HG02973 (cell line): ENCODE data around the gene PLXNC1.
A peak's percentile ranks its signal among the peaks of the same experiment; 100 is the strongest.

Experiments
- ATAC-seq: cut with Tn5 transposase; IDR thresholded peaks from one replicate; pipeline ENCODE4 v1.9.1; 2021; ENCODE audit warnings: moderate library complexity; ENCODE audit not compliant: unreplicated experiment

The PLXNC1 gene

GRCh38 chr12:94202245-94203180 is 54.1 kb downstream of the PLXNC1 start:
- no peak for ATAC-seq

GRCh38 chr12:94203181-94203546 is 54.8 kb downstream of the PLXNC1 start:
- no peak for ATAC-seq

GRCh38 chr12:94203796-94204195 is 55.4 kb downstream of the PLXNC1 start:
- ATAC-seq, result no peak

GRCh38 chr12:94204499-94205247 is 56.3 kb downstream of the PLXNC1 start:
- peak; percentile 24 for ATAC-seq

GRCh38 chr12:94205822-94206221 is 57.4 kb downstream of the PLXNC1 start:
- ATAC-seq, result no peak

- no peak for ATAC-seq
These were observed 58.5 kb downstream of the PLXNC1 start for GRCh38 chr12:94206886-94207285.

GRCh38 chr12:94207467-94207848 is 59.1 kb downstream of the PLXNC1 start:
- ATAC-seq, result no peak

GRCh38 chr12:94207849-94208621 is 59.7 kb downstream of the PLXNC1 start:
- ATAC-seq, result peak; percentile 74

- ATAC-seq, result peak; percentile 39
These were observed 60.2 kb downstream of the PLXNC1 start for GRCh38 chr12:94208622-94208966.

- ATAC-seq, result no peak
These were observed 60.9 kb downstream of the PLXNC1 start for GRCh38 chr12:94209240-94209639.

GRCh38 chr12:94211021-94211420 is 62.6 kb downstream of the PLXNC1 start:
- ATAC-seq, result no peak

- no peak for ATAC-seq
These were observed 69.9 kb downstream of the PLXNC1 start for GRCh38 chr12:94218233-94218632.

GRCh38 chr12:94219622-94220302 is 71.4 kb downstream of the PLXNC1 start:
- no peak for ATAC-seq

- no peak for ATAC-seq
These were observed 72.4 kb downstream of the PLXNC1 start for GRCh38 chr12:94220804-94221203.

GRCh38 chr12:94222351-94223084 is 74.1 kb downstream of the PLXNC1 start:
- no peak for ATAC-seq

- no peak for ATAC-seq
These were observed 75.5 kb downstream of the PLXNC1 start for GRCh38 chr12:94223842-94224241.

GRCh38 chr12:94225506-94225905 is 77.1 kb downstream of the PLXNC1 start:
- ATAC-seq, result no peak

- ATAC-seq, result no peak
These were observed 77.7 kb downstream of the PLXNC1 start for GRCh38 chr12:94225947-94226630.

GRCh38 chr12:94227066-94227465 is 78.7 kb downstream of the PLXNC1 start:
- ATAC-seq, result no peak

GRCh38 chr12:94228488-94228907 is 80.1 kb downstream of the PLXNC1 start:
- no peak for ATAC-seq
